ENCODE results near the gene GPT2. TPM values are rescaled to one million over a fixed set of nuclear protein-coding genes. Genes with fewer than 3 reads are reported as not detected.

Gene GPT2
- total and polyA plus RNA-seq, 2 donors (not counting 1 experiment from before 2014, with no cell fraction given) = 5.8 to 16.3 TPM

DNA sequence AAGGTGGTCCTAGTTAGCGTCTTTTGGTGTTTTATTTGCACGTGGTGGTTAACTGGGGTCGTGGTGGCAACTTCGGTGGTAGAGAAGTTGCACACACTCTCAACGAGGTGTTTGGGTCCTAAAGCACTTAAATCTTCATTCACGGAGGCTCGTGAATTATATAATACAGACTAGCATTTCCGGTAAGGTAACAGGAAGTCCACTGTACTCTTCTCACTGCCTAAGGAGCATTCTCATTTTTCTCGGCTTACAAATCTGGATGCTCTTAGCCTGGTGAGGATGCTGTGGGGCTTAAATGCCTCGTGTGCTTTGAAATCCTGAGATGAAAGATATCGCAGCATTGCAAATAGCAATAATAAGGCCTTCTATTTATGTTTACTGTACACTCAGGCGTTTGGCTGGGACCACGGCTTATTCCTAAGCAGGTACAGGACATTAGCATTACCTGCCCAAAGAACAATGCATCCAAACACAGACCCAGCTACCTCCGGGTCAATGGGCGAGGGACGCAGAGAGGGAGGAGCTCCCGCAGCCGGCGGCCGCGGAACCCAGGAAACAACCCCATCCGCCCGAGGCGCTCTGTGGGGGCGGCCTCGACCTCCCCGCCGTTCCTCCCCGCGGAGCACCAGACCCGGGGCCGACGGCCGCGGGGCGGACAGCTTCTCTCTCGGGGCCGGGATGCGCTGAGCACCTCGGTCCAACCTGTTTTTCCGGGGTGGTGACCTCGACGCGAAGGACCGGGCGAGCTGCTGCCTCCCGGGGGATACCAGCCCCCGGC, 88.5 kb downstream of the GPT2 start:
- Histone ChIP-seq H3K9me3 (ENCODE audit: control insufficient read depth, insufficient read depth, low read depth, low read length) (no peaks in the 10 kb centered on the region), H3K4me2 (ENCODE audit: extremely low read depth, insufficient read depth, low read length) (peak overlapping the region; percentile 87), H3K4me3 (replicated peaks in 1 of 4; ENCODE audit: control extremely low read depth in 1 of 4, insufficient read depth in 1 of 4, low read depth in 3 of 4, low read length in 4 of 4) (peak overlapping the region; percentile 77 to 93 (median 84)), H3K27ac (ENCODE audit: insufficient read depth, low read length) (peak overlapping the region; percentile 93), H3K4me1 (ENCODE audit: control insufficient read depth, extremely low read depth, insufficient read depth, low read length) (no peaks in the 10 kb centered on the region), H3K36me3 (ENCODE audit: control insufficient read depth, insufficient read depth, low read length) (peaks cover 1% of the 10 kb centered on the region), H3K9ac (ENCODE audit: insufficient read depth, low read length) (peak overlapping the region; percentile 98), H3K27me3 (ENCODE audit: control insufficient read depth, insufficient read depth, low read length) (no peaks in the 10 kb centered on the region), H3K79me2 (ENCODE audit: control insufficient read depth, insufficient read depth, low read length) (peaks cover 40% of the 10 kb centered on the region), H2AFZ (ENCODE audit: low read length) (peak overlapping the region; percentile 3), H4K20me1 (ENCODE audit: control insufficient read depth, extremely low read depth, insufficient read depth, low read length) (no peaks in the 10 kb centered on the region)
- DNase-seq (ENCODE audit: low read depth in 2 of 2) = peak; percentile 14 to 43
- no peak for TF ChIP-seq EZH2 (IDR thresholded peaks at IDR 0.05; ENCODE audit: low read length, missing control alignments)
- TF ChIP-seq, protein P1, sequence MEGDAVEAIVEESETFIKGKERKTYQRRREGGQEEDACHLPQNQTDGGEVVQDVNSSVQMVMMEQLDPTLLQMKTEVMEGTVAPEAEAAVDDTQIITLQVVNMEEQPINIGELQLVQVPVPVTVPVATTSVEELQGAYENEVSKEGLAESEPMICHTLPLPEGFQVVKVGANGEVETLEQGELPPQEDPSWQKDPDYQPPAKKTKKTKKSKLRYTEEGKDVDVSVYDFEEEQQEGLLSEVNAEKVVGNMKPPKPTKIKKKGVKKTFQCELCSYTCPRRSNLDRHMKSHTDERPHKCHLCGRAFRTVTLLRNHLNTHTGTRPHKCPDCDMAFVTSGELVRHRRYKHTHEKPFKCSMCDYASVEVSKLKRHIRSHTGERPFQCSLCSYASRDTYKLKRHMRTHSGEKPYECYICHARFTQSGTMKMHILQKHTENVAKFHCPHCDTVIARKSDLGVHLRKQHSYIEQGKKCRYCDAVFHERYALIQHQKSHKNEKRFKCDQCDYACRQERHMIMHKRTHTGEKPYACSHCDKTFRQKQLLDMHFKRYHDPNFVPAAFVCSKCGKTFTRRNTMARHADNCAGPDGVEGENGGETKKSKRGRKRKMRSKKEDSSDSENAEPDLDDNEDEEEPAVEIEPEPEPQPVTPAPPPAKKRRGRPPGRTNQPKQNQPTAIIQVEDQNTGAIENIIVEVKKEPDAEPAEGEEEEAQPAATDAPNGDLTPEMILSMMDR (conservative IDR thresholded peaks at IDR 0.05 in 1 of 2, IDR thresholded peaks at IDR 0.05 in 1 of 2; ENCODE audit: low read depth in 1 of 2, low read length in 2 of 2) = no peak

GRCh38 chr16:46973207-46973995, 89.2 kb downstream of the GPT2 start, which contains the start of gene DNAJA2:
TSS of gene DNAJA2 (minus strand) at chr16:46973674. CDS start at chr16:46973572, 102 bp downstream.
- TF ChIP-seq, protein P1 (conservative IDR thresholded peaks at IDR 0.05 in 1 of 2, IDR thresholded peaks at IDR 0.05 in 1 of 2; ENCODE audit: low read depth in 1 of 2, low read length in 2 of 2) = no peak
- TF ChIP-seq EZH2 (IDR thresholded peaks at IDR 0.05; ENCODE audit: low read length, missing control alignments) = no peak
- H3K36me3 ChIP-seq (ENCODE audit: control insufficient read depth, insufficient read depth, low read length) = no peaks in the 10 kb centered on the region
- DNase-seq (ENCODE audit: low read depth in 2 of 2) = peak; percentile 87 to 89
- peaks cover 37% of the 10 kb centered on the region for H3K79me2 ChIP-seq (ENCODE audit: control insufficient read depth, insufficient read depth, low read length)
- no peaks in the 10 kb centered on the region for H3K9me3 ChIP-seq (ENCODE audit: control insufficient read depth, insufficient read depth, low read depth, low read length)
- H3K27ac ChIP-seq (ENCODE audit: insufficient read depth, low read length) = peak within 1 kb of the TSS; percentile 93
- H3K9ac ChIP-seq (ENCODE audit: insufficient read depth, low read length) = peak within 1 kb of the TSS; percentile 98
- H3K4me2 ChIP-seq (ENCODE audit: extremely low read depth, insufficient read depth, low read length) = peak within 1 kb of the TSS; percentile 87
- H3K4me3 ChIP-seq (replicated peaks in 1 of 4; ENCODE audit: control extremely low read depth in 1 of 4, insufficient read depth in 1 of 4, low read depth in 3 of 4, low read length in 4 of 4) = peak within 1 kb of the TSS; percentile 77 to 93 (median 84)
- no peaks in the 10 kb centered on the region for H4K20me1 ChIP-seq (ENCODE audit: control insufficient read depth, extremely low read depth, insufficient read depth, low read length)
- peak within 1 kb of the TSS; percentile 74 for H2AFZ ChIP-seq (ENCODE audit: low read length)
- no peaks in the 10 kb centered on the region for H3K4me1 ChIP-seq (ENCODE audit: control insufficient read depth, extremely low read depth, insufficient read depth, low read length)
- no peaks in the 10 kb centered on the region for H3K27me3 ChIP-seq (ENCODE audit: control insufficient read depth, insufficient read depth, low read length)

- Histone ChIP-seq H3K79me2 (ENCODE audit: control insufficient read depth, insufficient read depth, low read length) (peaks cover 33% of the 10 kb centered on the region), H3K36me3 (ENCODE audit: control insufficient read depth, insufficient read depth, low read length) (no peaks in the 10 kb centered on the region)
Measured at GRCh38 chr16:46973996-46974324, 89.8 kb downstream of the GPT2 start.

More at GRCh38 chr16:46973996-46974324, 89.8 kb downstream of the GPT2 start:
- H3K4me1 ChIP-seq (ENCODE audit: control insufficient read depth, extremely low read depth, insufficient read depth, low read length) = no peaks in the 10 kb centered on the region
- peak overlapping the region; percentile 93 for H3K27ac ChIP-seq (ENCODE audit: insufficient read depth, low read length)
- no peak for DNase-seq (ENCODE audit: low read depth in 2 of 2)
- no peaks in the 10 kb centered on the region for H3K27me3 ChIP-seq (ENCODE audit: control insufficient read depth, insufficient read depth, low read length)
- peak overlapping the region; percentile 66 to 92 (median 77) for H3K4me3 ChIP-seq (replicated peaks in 1 of 4; ENCODE audit: control extremely low read depth in 1 of 4, insufficient read depth in 1 of 4, low read depth in 3 of 4, low read length in 4 of 4)
- peak overlapping the region; percentile 69 for H2AFZ ChIP-seq (ENCODE audit: low read length)
- peak overlapping the region; percentile 87 for H3K4me2 ChIP-seq (ENCODE audit: extremely low read depth, insufficient read depth, low read length)
- TF ChIP-seq, protein P1 (conservative IDR thresholded peaks at IDR 0.05 in 1 of 2, IDR thresholded peaks at IDR 0.05 in 1 of 2; ENCODE audit: low read depth in 1 of 2, low read length in 2 of 2) = no peak
- no peak for TF ChIP-seq EZH2 (IDR thresholded peaks at IDR 0.05; ENCODE audit: low read length, missing control alignments)
- peak overlapping the region; percentile 98 for H3K9ac ChIP-seq (ENCODE audit: insufficient read depth, low read length)
- H4K20me1 ChIP-seq (ENCODE audit: control insufficient read depth, extremely low read depth, insufficient read depth, low read length) = no peaks in the 10 kb centered on the region
- no peaks in the 10 kb centered on the region for H3K9me3 ChIP-seq (ENCODE audit: control insufficient read depth, insufficient read depth, low read depth, low read length)

All from fibroblast of lung (primary cell).